BE2C (cell line): ENCODE data around the gene STAT4.

Experiments
- DNase-seq: peaks from one replicate; pipeline ENCODE4 v3.0.0-alpha.2; 2020
- H3K27me3 ChIP-seq: fragments of 250-450 bp; sonication (Bioruptor Pico); 2 replicates; pipeline ENCODE4 v1.5.1; 2020; ENCODE audit warnings: mild to moderate bottlenecking
- H3K36me3 ChIP-seq: fragments of 250-450 bp; sonication (Bioruptor Pico); 2 replicates; pipeline ENCODE4 v1.5.1; 2020; ENCODE audit warnings: mild to moderate bottlenecking
- H3K4me1 ChIP-seq: fragments of 250-450 bp; sonication (Bioruptor Pico); 2 replicates; pipeline ENCODE4 v1.5.1; 2020
- H3K4me3 ChIP-seq: 2 replicates; pipeline ENCODE4 v1.5.1; 2011; ENCODE audit warnings: low read depth, low read length
- H3K9me3 ChIP-seq: fragments of 250-450 bp; sonication (Bioruptor Pico); 2 replicates; pipeline ENCODE4 v1.5.1; 2020
- TF ChIP-seq, protein P1 (sequence below): IDR thresholded peaks from 2 replicates; pipeline ENCODE4 v1.5.1; 2012; ENCODE audit warnings: mild to moderate bottlenecking, low read depth, low read length

Gene STAT4

GRCh38 chr2:191056228-191056627 lies 94.6 kb downstream of the STAT4 start:
- Histone ChIP-seq H3K4me1 (no peaks in the 10 kb centered on the region), H3K9me3 (no peaks in the 10 kb centered on the region), H3K27me3 (peaks cover 3% of the 10 kb centered on the region), H3K4me3 (no peak overlapping the region), H3K36me3 (no peaks in the 10 kb centered on the region)
- TF ChIP-seq, protein P1, sequence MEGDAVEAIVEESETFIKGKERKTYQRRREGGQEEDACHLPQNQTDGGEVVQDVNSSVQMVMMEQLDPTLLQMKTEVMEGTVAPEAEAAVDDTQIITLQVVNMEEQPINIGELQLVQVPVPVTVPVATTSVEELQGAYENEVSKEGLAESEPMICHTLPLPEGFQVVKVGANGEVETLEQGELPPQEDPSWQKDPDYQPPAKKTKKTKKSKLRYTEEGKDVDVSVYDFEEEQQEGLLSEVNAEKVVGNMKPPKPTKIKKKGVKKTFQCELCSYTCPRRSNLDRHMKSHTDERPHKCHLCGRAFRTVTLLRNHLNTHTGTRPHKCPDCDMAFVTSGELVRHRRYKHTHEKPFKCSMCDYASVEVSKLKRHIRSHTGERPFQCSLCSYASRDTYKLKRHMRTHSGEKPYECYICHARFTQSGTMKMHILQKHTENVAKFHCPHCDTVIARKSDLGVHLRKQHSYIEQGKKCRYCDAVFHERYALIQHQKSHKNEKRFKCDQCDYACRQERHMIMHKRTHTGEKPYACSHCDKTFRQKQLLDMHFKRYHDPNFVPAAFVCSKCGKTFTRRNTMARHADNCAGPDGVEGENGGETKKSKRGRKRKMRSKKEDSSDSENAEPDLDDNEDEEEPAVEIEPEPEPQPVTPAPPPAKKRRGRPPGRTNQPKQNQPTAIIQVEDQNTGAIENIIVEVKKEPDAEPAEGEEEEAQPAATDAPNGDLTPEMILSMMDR, result no peak
- DNase-seq, result no peak

DNA sequence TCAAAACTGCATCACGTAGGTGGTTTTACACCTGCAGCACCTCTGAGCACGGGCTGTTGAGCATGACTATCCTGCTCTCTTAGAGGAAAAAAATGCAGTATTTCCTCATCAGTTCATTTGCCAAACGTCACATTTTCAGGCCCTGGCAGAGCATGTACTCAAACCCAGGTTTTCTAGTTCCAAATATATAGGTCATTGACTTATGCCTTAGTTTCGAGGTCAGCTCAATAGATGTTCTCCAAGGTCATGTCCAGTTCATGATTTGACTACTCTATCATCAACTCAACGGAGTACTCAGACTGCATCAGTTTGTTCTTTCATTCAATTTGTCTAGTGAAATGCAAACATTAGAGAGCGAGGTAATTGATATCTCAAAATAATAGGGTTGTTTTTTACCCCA lies 97.5 kb downstream of the STAT4 start:
- TF ChIP-seq, protein P1, result no peak
- Histone ChIP-seq H3K9me3 (no peaks in the 10 kb centered on the region), H3K36me3 (no peaks in the 10 kb centered on the region), H3K4me3 (no peak overlapping the region), H3K27me3 (peaks cover 9% of the 10 kb centered on the region), H3K4me1 (no peaks in the 10 kb centered on the region)
- DNase-seq, result no peak

- no peak for DNase-seq
- Histone ChIP-seq H3K4me3 (peak overlapping the region; percentile 19; the same call in 1 of the 2 replicates), H3K36me3 (no peaks in the 10 kb centered on the region), H3K4me1 (no peaks in the 10 kb centered on the region), H3K9me3 (no peaks in the 10 kb centered on the region), H3K27me3 (peaks cover 9% of the 10 kb centered on the region)
- TF ChIP-seq, protein P1, result peak; percentile 68
These were observed 98.7 kb downstream of the STAT4 start for GRCh38 chr2:191051825-191052778.

DNA sequence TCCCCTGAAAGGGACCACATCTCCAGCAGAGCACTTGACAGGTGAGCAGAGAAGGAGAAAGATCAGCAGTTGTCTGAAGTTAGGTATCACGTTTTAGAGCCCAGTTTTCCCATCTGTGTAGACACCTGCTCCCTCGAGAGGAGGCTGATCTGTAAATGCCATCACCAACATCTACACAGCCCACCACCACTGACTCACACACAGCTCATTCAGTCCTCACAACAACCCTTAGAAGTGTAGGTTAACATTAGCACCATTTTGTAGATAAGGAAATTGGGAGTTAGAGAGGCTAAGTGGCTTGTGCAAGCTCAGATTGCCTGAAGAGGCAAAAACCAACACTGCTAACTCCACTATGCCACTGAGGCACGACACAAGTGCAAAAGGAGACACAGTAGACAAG lies 99.6 kb downstream of the STAT4 start:
- TF ChIP-seq, protein P1, result no peak
- H3K4me3 ChIP-seq, result no peak overlapping the region
- DNase-seq, result no peak
- no peaks in the 10 kb centered on the region for H3K4me1 ChIP-seq
- no peaks in the 10 kb centered on the region for H3K36me3 ChIP-seq
- H3K27me3 ChIP-seq, result peaks cover 9% of the 10 kb centered on the region
- no peaks in the 10 kb centered on the region for H3K9me3 ChIP-seq

GRCh38 chr2:191050640-191050987 lies 100.2 kb downstream of the STAT4 start:
- TF ChIP-seq, protein P1, result no peak
- H3K4me1 ChIP-seq, result no peaks in the 10 kb centered on the region
- H3K9me3 ChIP-seq, result no peaks in the 10 kb centered on the region
- H3K4me3 ChIP-seq, result no peak overlapping the region
- H3K27me3 ChIP-seq, result peaks cover 9% of the 10 kb centered on the region
- DNase-seq, result no peak
- H3K36me3 ChIP-seq, result no peaks in the 10 kb centered on the region
